Forelimb muscle (tissue), 1 donor: ENCODE measurements around the gene ASAP2. TPM values are rescaled to one million over a fixed set of nuclear protein-coding genes. Genes with fewer than 3 reads are reported as not detected.
"Not testable (repeated sequence)": the region's sequence is repeated elsewhere in the genome, so short reads cannot be mapped to it uniquely, and the experiment has no call there.

Source experiments
- DNase-seq: peaks from one replicate; pipeline ENCODE4 v3.0.0-alpha.2; 2013; ENCODE audit warnings: low read depth
- polyA plus RNA-seq: library from polyadenylated mRNA; unstranded; fragments of 120-200 nt; gene quantifications from one replicate; pipeline ENCODE4 v1.2.1, GENCODE V29; 2013; ENCODE audit not compliant: insufficient read length

ASAP2 gene
- polyA plus RNA-seq, 1 donor = 17.6 TPM

- no peak for DNase-seq
Measured at GRCh38 chr2:9211496-9211895, 4.9 kb downstream of the ASAP2 start.

- DNase-seq = no peak
Measured at GRCh38 chr2:9212010-9212635, 5.5 kb downstream of the ASAP2 start.

GRCh38 chr2:9212661-9213411 lies 6.2 kb downstream of the ASAP2 start:
- DNase-seq = no peak

- no peak for DNase-seq
Measured at GRCh38 chr2:9213477-9214051, 7.0 kb downstream of the ASAP2 start.

GRCh38 chr2:9214873-9215272 lies 8.3 kb downstream of the ASAP2 start:
- DNase-seq = no peak

- DNase-seq = no peak
Measured at GRCh38 chr2:9215680-9216079, 9.1 kb downstream of the ASAP2 start.

- not testable (repeated sequence) for DNase-seq
Measured at GRCh38 chr2:9216143-9216542, 9.5 kb downstream of the ASAP2 start.

- no peak for DNase-seq
Measured at GRCh38 chr2:9217838-9218770, 11.5 kb downstream of the ASAP2 start.

- no peak for DNase-seq
Measured at GRCh38 chr2:9219027-9219445, 12.4 kb downstream of the ASAP2 start.

GRCh38 chr2:9220201-9220600 lies 13.6 kb downstream of the ASAP2 start:
- DNase-seq = no peak

GRCh38 chr2:9221223-9221622 lies 14.6 kb downstream of the ASAP2 start:
- no peak for DNase-seq

- no peak for DNase-seq
Measured at GRCh38 chr2:9222239-9222892, 15.8 kb downstream of the ASAP2 start.

- no peak for DNase-seq
Measured at GRCh38 chr2:9222893-9223287, 16.3 kb downstream of the ASAP2 start.

GRCh38 chr2:9225806-9226205 lies 19.2 kb downstream of the ASAP2 start:
- no peak for DNase-seq

- DNase-seq = no peak
Measured at GRCh38 chr2:9226458-9227380, 20.1 kb downstream of the ASAP2 start.

GRCh38 chr2:9228088-9228751 lies 21.6 kb downstream of the ASAP2 start:
- DNase-seq = no peak

GRCh38 chr2:9228781-9229469 lies 22.3 kb downstream of the ASAP2 start:
- DNase-seq = no peak

GRCh38 chr2:9229470-9229820 lies 22.8 kb downstream of the ASAP2 start:
- DNase-seq = no peak
